H1 (cell line): Measurements from ENCODE around the gene MGMT.

ENCODE experiments used
- BACH1 ChIP-seq: IDR thresholded peaks from 2 replicates; pipeline ENCODE4 v1.6.1; 2012; ENCODE audit warnings: low read length, improper control_type of control experiment
- EZH2 ChIP-seq: fragments of 200-600 bp; sonication (generic); IDR thresholded peaks from 2 replicates; pipeline ENCODE4 v1.7.1; 2012; ENCODE audit warnings: low read depth, mild to moderate bottlenecking, moderate library complexity, low read length, inconsistent platforms; ENCODE audit not compliant: severe bottlenecking
- HDAC2 ChIP-seq, 2 experiments: fragments of 300-600 bp in 1 of 2; sonication (generic) in 1 of 2; IDR thresholded peaks; 2 replicates each; pipeline ENCODE4 v1.6.1; 2011 to 2012; ENCODE audit warnings: low read depth in 2 of 2, low read length in 2 of 2, mild to moderate bottlenecking in 2 of 2, moderate library complexity in 2 of 2, borderline replicate concordance in 1 of 2, inconsistent platforms in 1 of 2
- KDM1A ChIP-seq: fragments of 200-600, 300-600 bp; sonication (generic); IDR thresholded peaks from 2 replicates; pipeline ENCODE4 v1.7.1; 2016; ENCODE audit warnings: mild to moderate bottlenecking, low read length, borderline replicate concordance
- NRF1 ChIP-seq: IDR thresholded peaks from 2 replicates; pipeline ENCODE4 v1.6.1; 2011; ENCODE audit warnings: mild to moderate bottlenecking, low read depth, low read length, improper control_type of control experiment
- PHF8 ChIP-seq: fragments of 200-600 bp; sonication (generic); conservative IDR thresholded peaks from 2 replicates; pipeline ENCODE4 v1.7.1; 2012; ENCODE audit warnings: low read depth, mild to moderate bottlenecking, inconsistent platforms, low read length, moderate library complexity
- POLR2AphosphoS5 ChIP-seq: IDR thresholded peaks from 2 replicates; pipeline ENCODE4 v1.6.1; 2011; ENCODE audit warnings: low read depth, low read length
- RNF2 ChIP-seq: fragments of 200-900, 300-1000 bp; sonication (generic); IDR thresholded peaks from 2 replicates; pipeline ENCODE4 v1.7.1; 2016; ENCODE audit warnings: borderline replicate concordance, low read depth, mild to moderate bottlenecking, antibody characterized with exemption, low read length; ENCODE audit not compliant: poor library complexity, severe bottlenecking; ENCODE audit errors: missing control alignments
- TAF7 ChIP-seq: optimal IDR thresholded peaks from 2 replicates; pipeline ENCODE3; 2011; ENCODE audit warnings: low read depth, mild to moderate bottlenecking, inconsistent platforms, low read length, moderate library complexity, borderline replicate concordance
- TF ChIP-seq, protein P1 (sequence below): IDR thresholded peaks from 2 replicates; pipeline ENCODE4 v1.6.1; 2012; ENCODE audit warnings: inconsistent platforms
- TF ChIP-seq, protein P2 (sequence below), 3 experiments: IDR thresholded peaks; 1 replicate in 2 of 3; 2 replicates in 1 of 3; pipeline versions ENCODE4 v1.5.1 to v1.6.1; 2011; ENCODE audit warnings: low read length in 3 of 3, mild to moderate bottlenecking in 3 of 3, inconsistent platforms in 2 of 3, low read depth in 1 of 3, moderate library complexity in 1 of 3; ENCODE audit not compliant: insufficient read depth in 1 of 3; ENCODE audit errors: control extremely low read depth in 1 of 3

DNA sequence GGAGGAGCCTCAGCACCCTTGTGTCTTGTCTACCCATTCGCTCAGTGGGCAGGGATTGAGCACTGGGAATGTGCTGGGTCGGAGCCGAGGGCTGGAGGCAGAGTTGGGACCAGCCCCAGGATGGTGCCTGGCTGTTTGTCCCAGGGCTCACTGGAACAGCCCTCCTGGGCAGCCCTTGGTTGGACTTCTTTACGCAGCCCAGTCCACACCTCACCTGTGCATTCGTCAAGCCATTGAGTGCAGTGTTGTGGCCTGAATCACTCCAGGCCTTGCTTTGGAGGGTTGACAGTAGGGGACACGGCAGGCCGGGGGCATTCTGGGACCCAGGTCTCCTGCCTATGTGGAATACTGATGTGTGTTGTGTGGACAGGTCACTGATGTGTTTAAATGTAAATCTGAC, 229.6 kb downstream of the MGMT start:
- no peak for TF ChIP-seq HDAC2 (IDR thresholded peaks at IDR 0.05; ENCODE audit: borderline replicate concordance in 1 of 2, low read depth in 2 of 2, low read length in 2 of 2)
- TF ChIP-seq, protein P1, sequence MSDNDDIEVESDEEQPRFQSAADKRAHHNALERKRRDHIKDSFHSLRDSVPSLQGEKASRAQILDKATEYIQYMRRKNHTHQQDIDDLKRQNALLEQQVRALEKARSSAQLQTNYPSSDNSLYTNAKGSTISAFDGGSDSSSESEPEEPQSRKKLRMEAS, result no peak
- TF ChIP-seq TAF7, result no peak
- TF ChIP-seq, protein P2, sequence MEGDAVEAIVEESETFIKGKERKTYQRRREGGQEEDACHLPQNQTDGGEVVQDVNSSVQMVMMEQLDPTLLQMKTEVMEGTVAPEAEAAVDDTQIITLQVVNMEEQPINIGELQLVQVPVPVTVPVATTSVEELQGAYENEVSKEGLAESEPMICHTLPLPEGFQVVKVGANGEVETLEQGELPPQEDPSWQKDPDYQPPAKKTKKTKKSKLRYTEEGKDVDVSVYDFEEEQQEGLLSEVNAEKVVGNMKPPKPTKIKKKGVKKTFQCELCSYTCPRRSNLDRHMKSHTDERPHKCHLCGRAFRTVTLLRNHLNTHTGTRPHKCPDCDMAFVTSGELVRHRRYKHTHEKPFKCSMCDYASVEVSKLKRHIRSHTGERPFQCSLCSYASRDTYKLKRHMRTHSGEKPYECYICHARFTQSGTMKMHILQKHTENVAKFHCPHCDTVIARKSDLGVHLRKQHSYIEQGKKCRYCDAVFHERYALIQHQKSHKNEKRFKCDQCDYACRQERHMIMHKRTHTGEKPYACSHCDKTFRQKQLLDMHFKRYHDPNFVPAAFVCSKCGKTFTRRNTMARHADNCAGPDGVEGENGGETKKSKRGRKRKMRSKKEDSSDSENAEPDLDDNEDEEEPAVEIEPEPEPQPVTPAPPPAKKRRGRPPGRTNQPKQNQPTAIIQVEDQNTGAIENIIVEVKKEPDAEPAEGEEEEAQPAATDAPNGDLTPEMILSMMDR (IDR thresholded peaks at IDR 0.05; ENCODE audit: control extremely low read depth in 1 of 3, insufficient read depth in 1 of 3, low read depth in 1 of 3, low read length in 3 of 3), result no peak
- no peak for TF ChIP-seq RNF2
- TF ChIP-seq PHF8, result no peak
- TF ChIP-seq POLR2AphosphoS5, result no peak
- TF ChIP-seq NRF1, result no peak
- TF ChIP-seq EZH2, result no peak
- TF ChIP-seq BACH1, result no peak
- TF ChIP-seq KDM1A, result no peak
